Skeletal muscle tissue (tissue), 4 donors: ENCODE data around the gene ZNF831. TPM values are rescaled to one million over a fixed set of nuclear protein-coding genes. Genes with fewer than 3 reads are reported as not detected.

Experiments
- H3K27ac ChIP-seq: one replicate; pipeline ENCODE4 v1.7.0; 2013; ENCODE audit warnings: mild to moderate bottlenecking, low read depth, low read length, inconsistent platforms
- H3K27me3 ChIP-seq, 3 donors: one replicate each; pipeline ENCODE4 v1.7.0; 2013; ENCODE audit warnings: low read length in 3 of 3; ENCODE audit not compliant: control insufficient read depth in 3 of 3, insufficient read depth in 3 of 3
- H3K36me3 ChIP-seq, 3 donors: one replicate each; pipeline ENCODE4 v1.7.0; 2013; ENCODE audit warnings: low read length in 3 of 3; ENCODE audit not compliant: control insufficient read depth in 3 of 3, insufficient read depth in 3 of 3
- H3K4me1 ChIP-seq, 3 donors: one replicate each; pipeline ENCODE4 v1.7.0; 2013; ENCODE audit warnings: low read length in 3 of 3, mild to moderate bottlenecking in 3 of 3; ENCODE audit not compliant: control insufficient read depth in 3 of 3, insufficient read depth in 3 of 3
- H3K4me3 ChIP-seq, 3 donors: one replicate each; pipeline ENCODE4 v1.7.0; 2013; ENCODE audit warnings: low read length in 3 of 3
- H3K9ac ChIP-seq, 3 donors: one replicate each; pipeline ENCODE4 v1.7.0; 2013; ENCODE audit warnings: low read length in 3 of 3, mild to moderate bottlenecking in 3 of 3, moderate library complexity in 2 of 3, low read depth in 1 of 3
- H3K9me3 ChIP-seq, 3 donors: one replicate each; pipeline ENCODE4 v1.7.0; 2013; ENCODE audit warnings: low read length in 3 of 3; ENCODE audit not compliant: control insufficient read depth in 3 of 3
- total RNA-seq: library from RNA; depleted of rRNA; stranded (reverse); fragments of >200 nt; gene quantifications from one replicate; pipeline ENCODE4 v1.2.3, GENCODE V29; 2014
- donor health status: Osteomylitis.

Gene ZNF831
- total RNA-seq, 1 donor from 2014 or later: under 0.01 TPM

- Histone ChIP-seq H3K4me3 (no peak overlapping the region), H3K4me1 (peaks cover 19 to 25% (median 21%) of the 10 kb centered on the region in 3 donors), H3K27me3 (peaks cover 3 to 12% (median 5%) of the 10 kb centered on the region in 3 donors), H3K27ac (no peak overlapping the region), H3K9ac (peak overlapping the region in 1 of 3 donors; percentile 12), H3K9me3 (no peaks in the 10 kb centered on the region), H3K36me3 (no peaks in the 10 kb centered on the region)
Observed at GRCh38 chr20:59157064-59157463, 6.6 kb upstream of the ZNF831 start.

- no peaks in the 10 kb centered on the region for H3K36me3 ChIP-seq
- H3K4me1 ChIP-seq: peaks cover 16 to 21% (median 19%) of the 10 kb centered on the region in 3 donors
- H3K9ac ChIP-seq: peak overlapping the region in 1 of 3 donors; percentile 12
- peaks cover 3 to 12% (median 5%) of the 10 kb centered on the region in 3 donors for H3K27me3 ChIP-seq
- no peak overlapping the region for H3K4me3 ChIP-seq
- no peak overlapping the region for H3K27ac ChIP-seq
- H3K9me3 ChIP-seq: no peaks in the 10 kb centered on the region
Observed at GRCh38 chr20:59157531-59157930, 6.1 kb upstream of the ZNF831 start.

- Histone ChIP-seq H3K27me3 (peaks cover 3 to 12% (median 5%) of the 10 kb centered on the region in 3 donors), H3K9ac (no peak overlapping the region), H3K9me3 (no peaks in the 10 kb centered on the region), H3K4me3 (no peak overlapping the region), H3K36me3 (no peaks in the 10 kb centered on the region), H3K4me1 (peaks cover 12 to 16% (median 14%) of the 10 kb centered on the region in 3 donors), H3K27ac (no peak overlapping the region)
Observed at GRCh38 chr20:59157961-59158541, 5.6 kb upstream of the ZNF831 start.

GRCh38 chr20:59158673-59159072, 4.9 kb upstream of the ZNF831 start:
- no peak overlapping the region for H3K9ac ChIP-seq
- no peak overlapping the region for H3K27ac ChIP-seq
- no peaks in the 10 kb centered on the region for H3K9me3 ChIP-seq
- H3K27me3 ChIP-seq: peaks cover 3 to 12% (median 5%) of the 10 kb centered on the region in 3 donors
- no peak overlapping the region for H3K4me3 ChIP-seq
- peaks cover 5 to 10% (median 7%) of the 10 kb centered on the region in 3 donors for H3K4me1 ChIP-seq
- no peaks in the 10 kb centered on the region for H3K36me3 ChIP-seq

GRCh38 chr20:59159091-59159490, 4.5 kb upstream of the ZNF831 start:
- no peaks in the 10 kb centered on the region for H3K9me3 ChIP-seq
- H3K9ac ChIP-seq: no peak overlapping the region
- H3K4me1 ChIP-seq: peaks cover 4 to 5% (median 4%) of the 10 kb centered on the region in 3 donors
- H3K4me3 ChIP-seq: no peak overlapping the region
- H3K27me3 ChIP-seq: peaks cover 3 to 12% (median 5%) of the 10 kb centered on the region in 3 donors
- no peak overlapping the region for H3K27ac ChIP-seq
- H3K36me3 ChIP-seq: no peaks in the 10 kb centered on the region

GRCh38 chr20:59159493-59160376, 3.9 kb upstream of the ZNF831 start:
- no peak overlapping the region for H3K4me3 ChIP-seq
- H3K27ac ChIP-seq: no peak overlapping the region
- peaks cover 3 to 4% (median 4%) of the 10 kb centered on the region in 3 donors for H3K4me1 ChIP-seq
- no peak overlapping the region for H3K9ac ChIP-seq
- no peaks in the 10 kb centered on the region for H3K36me3 ChIP-seq
- peaks cover 3 to 12% (median 5%) of the 10 kb centered on the region in 3 donors for H3K27me3 ChIP-seq
- no peaks in the 10 kb centered on the region for H3K9me3 ChIP-seq

GRCh38 chr20:59160389-59161115, 3.1 kb upstream of the ZNF831 start:
- no peak overlapping the region for H3K9ac ChIP-seq
- no peaks in the 10 kb centered on the region for H3K9me3 ChIP-seq
- H3K4me1 ChIP-seq: peaks cover 2 to 4% (median 3%) of the 10 kb centered on the region in 3 donors
- no peak overlapping the region for H3K4me3 ChIP-seq
- no peaks in the 10 kb centered on the region for H3K36me3 ChIP-seq
- H3K27ac ChIP-seq: no peak overlapping the region
- H3K27me3 ChIP-seq: peaks cover 3 to 12% (median 9%) of the 10 kb centered on the region in 3 donors

- Histone ChIP-seq H3K9ac (no peak overlapping the region), H3K4me3 (no peak overlapping the region), H3K27me3 (peaks cover 3 to 12% (median 9%) of the 10 kb centered on the region in 3 donors), H3K36me3 (no peaks in the 10 kb centered on the region), H3K4me1 (peaks cover 2 to 4% (median 3%) of the 10 kb centered on the region in 3 donors), H3K9me3 (no peaks in the 10 kb centered on the region), H3K27ac (no peak overlapping the region)
Observed at GRCh38 chr20:59161721-59162120, 1.9 kb upstream of the ZNF831 start.

GRCh38 chr20:59164686-59165391, 1.2 kb downstream of the ZNF831 start:
- Histone ChIP-seq H3K4me1 (peaks cover 0 to 3% (median 0%) of the 10 kb centered on the region in 3 donors), H3K36me3 (no peaks in the 10 kb centered on the region), H3K27ac (no peak overlapping the region), H3K4me3 (no peak overlapping the region), H3K9me3 (no peaks in the 10 kb centered on the region), H3K9ac (no peak overlapping the region), H3K27me3 (peaks cover 5 to 9% (median 6%) of the 10 kb centered on the region in 3 donors)
